IMR-90 (cell line): ENCODE results near the gene NRXN2.

Source experiments
- CTCF ChIP-seq: conservative IDR thresholded peaks from 2 replicates; pipeline ENCODE4 v1.5.1; 2012; ENCODE audit warnings: mild to moderate bottlenecking, low read depth, low read length, improper control_type of control experiment
- ELK1 ChIP-seq: fragments of 150-350 bp; IDR thresholded peaks from 2 replicates; pipeline ENCODE4 v1.6.1; 2016; ENCODE audit warnings: low read depth, mild to moderate bottlenecking, low read length, moderate library complexity, borderline replicate concordance
- FOS ChIP-seq: fragments of 150-350 bp; IDR thresholded peaks from 2 replicates; pipeline ENCODE4 v1.6.1; 2016; ENCODE audit warnings: low read depth, low read length
- SMC3 ChIP-seq: fragments of 150-350 bp; IDR thresholded peaks from 2 replicates; pipeline ENCODE4 v1.6.1; 2016; ENCODE audit warnings: low read depth, mild to moderate bottlenecking, antibody characterized with exemption, low read length, moderate library complexity

- TF ChIP-seq CTCF (peak; percentile 75), ELK1 (no peak), FOS (no peak), SMC3 (peak; percentile 35; the same call in 1 of the 2 replicates)
Observed at GRCh38 chr11:64742889-64743590, 20.0 kb upstream of the NRXN2 start.
